HPDE6-E6E7 (cell line): ENCODE results near the gene P3H1.
"Not testable (repeated sequence)": the region's sequence is repeated elsewhere in the genome, so short reads cannot be mapped to it uniquely, and the experiment has no call there.

Experiments
- DNase-seq: peaks from one replicate; pipeline ENCODE4 v3.0.0; 2011; ENCODE audit warnings: missing footprints; ENCODE audit errors: extremely low spot score

Gene P3H1

GRCh38 chr1:42773420-42773819 lies 6.6 kb upstream of the P3H1 start:
- no peak for DNase-seq

GRCh38 chr1:42769811-42770210 lies 3.0 kb upstream of the P3H1 start:
- no peak for DNase-seq

GRCh38 chr1:42768172-42768571 lies 1.3 kb upstream of the P3H1 start:
- DNase-seq: no peak

- DNase-seq: no peak
These were observed 727 bp upstream of the P3H1 start for GRCh38 chr1:42767510-42768000.

- DNase-seq: peak; percentile 42
These were observed 742 bp downstream of the P3H1 start for GRCh38 chr1:42765832-42766740.

GRCh38 chr1:42765269-42765668 lies 1.6 kb downstream of the P3H1 start:
- no peak for DNase-seq

- DNase-seq: no peak
These were observed 4.6 kb downstream of the P3H1 start for GRCh38 chr1:42762269-42762668.

- no peak for DNase-seq
These were observed 5.3 kb downstream of the P3H1 start for GRCh38 chr1:42761567-42761966.

- DNase-seq: no peak
These were observed 7.7 kb downstream of the P3H1 start for GRCh38 chr1:42759114-42759513.

- DNase-seq: no peak
These were observed 8.2 kb downstream of the P3H1 start for GRCh38 chr1:42758641-42759040.

GRCh38 chr1:42757892-42758275 lies 8.9 kb downstream of the P3H1 start:
- no peak for DNase-seq

GRCh38 chr1:42756956-42757891 lies 9.6 kb downstream of the P3H1 start:
- DNase-seq: peak; percentile 52

- no peak for DNase-seq
These were observed 13.8 kb downstream of the P3H1 start for GRCh38 chr1:42753070-42753469.

GRCh38 chr1:42752284-42752683 lies 14.5 kb downstream of the P3H1 start:
- no peak for DNase-seq

- not testable (repeated sequence) for DNase-seq
These were observed 15.2 kb downstream of the P3H1 start for GRCh38 chr1:42751511-42752070.

GRCh38 chr1:42750041-42750440 lies 16.8 kb downstream of the P3H1 start:
- no peak for DNase-seq

- DNase-seq: no peak
These were observed 18.1 kb downstream of the P3H1 start for GRCh38 chr1:42748461-42749410.

GRCh38 chr1:42748021-42748420 lies 18.8 kb downstream of the P3H1 start:
- no peak for DNase-seq

GRCh38 chr1:42747125-42747524 lies 19.7 kb downstream of the P3H1 start:
- no peak for DNase-seq

- DNase-seq: no peak
These were observed 20.3 kb downstream of the P3H1 start for GRCh38 chr1:42746436-42747105.
